HepG2 (cell line): ENCODE measurements around the gene GTF2A1L. TPM values are rescaled to one million over a fixed set of nuclear protein-coding genes. Genes with fewer than 3 reads are reported as not detected.

Source experiments
- ATAC-seq: fragments of 200-7000 bp; cut with Tn5 transposase; 3 replicates; pipeline ENCODE4 v1.9.1; 2020; ENCODE audit warnings: mild to moderate bottlenecking, moderate library complexity
- BruUV-seq: library from RNA; stranded (reverse); fragments of 400-500 nt; replicated peaks from 2 replicates; lab custom pipeline; 2021; lab: Mats Ljungman, UMichigan
- CTCF ChIA-PET: fragments of 300-600 bp; formaldehyde crosslinking; extraction: SDS; loops from one replicate; lab custom pipeline; 2021; ENCODE audit warnings: low total read pairs, inconsistent platforms, low intra/inter-chr PET ratio; lab: Yijun Ruan, JAX
- POLR2A ChIA-PET: fragments of 350-600 bp; sonication (Branson Sonifier 250); formaldehyde crosslinking; loops from one replicate; lab custom pipeline; 2020; ENCODE audit warnings: antibody characterized with exemption, inconsistent platforms; lab: Yijun Ruan, JAX
- DNase-seq: peaks from one replicate; pipeline ENCODE4 v3.0.0-alpha.2; 2015; ENCODE audit warnings: low spot score
- FAIRE-seq: peaks from 3 replicates; lab custom pipeline; 2011; peaks lifted over from hg19 to GRCh38; lab: Jason Lieb, UNC
- H2AFZ ChIP-seq: one replicate; pipeline ENCODE4 v1.6.1; 2011; ENCODE audit warnings: low read length, inconsistent platforms
- H3K27ac ChIP-seq: fragments of 300-600 bp; 3 replicates; pipeline ENCODE4 v1.8.0; 2011; ENCODE audit warnings: mixed run types, mild to moderate bottlenecking, mixed read lengths, low read length, inconsistent platforms; ENCODE audit not compliant: insufficient read depth; ENCODE audit errors: extremely low read length
- H3K27me3 ChIP-seq, 2 experiments: fragments of 200-600 bp in 1 of 2; 2 replicates in 1 of 2; 3 replicates in 1 of 2; pipeline versions ENCODE4 v1.6.0 to v1.8.0; 2011; ENCODE audit warnings: low read length in 2 of 2, mild to moderate bottlenecking in 2 of 2, moderate library complexity in 2 of 2, inconsistent platforms in 1 of 2; ENCODE audit not compliant: insufficient read depth in 2 of 2, control insufficient read depth in 1 of 2
- H3K36me3 ChIP-seq, 2 experiments: fragments of 200-600 bp in 1 of 2; replicated peaks in 1 of 2; 2 replicates in 1 of 2; 3 replicates in 1 of 2; pipeline versions ENCODE4 v1.5.1 to v1.8.0; 2011; ENCODE audit warnings: low read length in 2 of 2, inconsistent platforms in 1 of 2; ENCODE audit not compliant: insufficient read depth in 2 of 2, control insufficient read depth in 1 of 2
- H3K4me1 ChIP-seq: 2 replicates; pipeline ENCODE4 v1.5.1; 2012; ENCODE audit warnings: low read length, inconsistent platforms; ENCODE audit not compliant: insufficient read depth
- H3K4me2 ChIP-seq: 2 replicates; pipeline ENCODE4 v1.6.0; 2011; ENCODE audit warnings: low read depth, low read length, inconsistent platforms
- H3K4me3 ChIP-seq, 3 experiments: fragments of 200-600 bp in 1 of 3; sonication (generic), shearing (Covaris generic) in 1 of 3; replicated peaks in 1 of 3; 2 replicates each; pipeline ENCODE4 v1.5.1; 2011 to 2016; ENCODE audit warnings: low read length in 3 of 3, inconsistent platforms in 2 of 3, low read depth in 2 of 3, mild to moderate bottlenecking in 2 of 3, control low read depth in 1 of 3, mixed read lengths in 1 of 3; ENCODE audit not compliant: insufficient read depth in 1 of 3
- H3K79me2 ChIP-seq: one replicate; pipeline ENCODE4 v1.6.1; 2011; ENCODE audit warnings: low read length, inconsistent platforms; ENCODE audit not compliant: insufficient read depth
- H3K9ac ChIP-seq: 2 replicates; pipeline ENCODE4 v1.6.0; 2011; ENCODE audit warnings: mild to moderate bottlenecking, low read depth, low read length, inconsistent platforms; ENCODE audit not compliant: insufficient read depth
- H3K9me3 ChIP-seq: 2 replicates; pipeline ENCODE4 v1.5.1; 2012; ENCODE audit warnings: mild to moderate bottlenecking, low read length
- H4K20me1 ChIP-seq: 2 replicates; pipeline ENCODE4 v1.6.0; 2011; ENCODE audit warnings: inconsistent platforms, mild to moderate bottlenecking, low read length, moderate library complexity; ENCODE audit not compliant: insufficient read depth
- TBX3 ChIP-seq: fragments of 450-650 bp; IDR thresholded peaks from 2 replicates; pipeline ENCODE4 v1.6.1; 2017; ENCODE audit warnings: antibody characterized with exemption, mild to moderate bottlenecking, inconsistent platforms, borderline replicate concordance
- ZBTB43 ChIP-seq: sonication (generic); formaldehyde crosslinking; conservative IDR thresholded peaks from 2 replicates; pipeline ENCODE4 v1.4.0; 2020; ENCODE audit warnings: missing genetic modification reagents
- ZNF839 ChIP-seq: sonication (generic); formaldehyde crosslinking; IDR thresholded peaks from 2 replicates; pipeline ENCODE4 v1.4.0; 2020; ENCODE audit warnings: missing genetic modification reagents, mild to moderate bottlenecking, borderline replicate concordance
- in situ Hi-C: cut with HindIII; loops from 2 replicates; pipeline ENCODE4 v1.10.0; 2017; ENCODE audit warnings: low pct_unique_long_range_greater_than_20kb; ENCODE audit not compliant: extremely low pct_ligation_motif_present
- intact Hi-C: fragments of 100-400 bp; cut with micrococcal nuclease; formaldehyde crosslinking; loops from one replicate; pipeline ENCODE4 v1.10.0; 2022; ENCODE audit not compliant: unreplicated experiment
- polyA plus RNA-seq, 8 experiments: library from polyadenylated mRNA; depleted of rRNA in 3 of 8; stranded (reverse) in 7 of 8; unstranded in 1 of 8; fragments of >200 nt; fragmentation: Illumina TruSeq in 4 of 8; extraction: Trizol in 4 of 8; gene quantifications; 2 replicates each; pipeline versions ENCODE4 v1.2.1 to v1.2.3, GENCODE V29; 2011 to 2016; ENCODE audit warnings: low read depth in 4 of 8, missing spikeins in 1 of 8, mixed read lengths in 1 of 8; ENCODE audit not compliant: insufficient read depth in 1 of 8
- total RNA-seq, 5 experiments: library from RNA; depleted of rRNA; stranded (reverse); fragments of >200 nt; fragmentation: Illumina TruSeq; extraction: Trizol; gene quantifications; 2 replicates each; pipeline ENCODE4 v1.2.3, GENCODE V29; 2016; ENCODE audit warnings: low read depth in 1 of 5
- TF ChIP-seq, protein P1 (sequence below): sonication (generic); formaldehyde crosslinking; IDR thresholded peaks from 2 replicates; pipeline ENCODE4 v1.8.0; 2022; ENCODE audit warnings: missing genetic modification reagents, mild to moderate bottlenecking, inconsistent platforms, borderline replicate concordance

GTF2A1L gene
- total and polyA plus RNA-seq, 2 of the 13 experiments (the other 11 are each of a cell fraction or from before 2014, with no cell fraction given), result not detected

DNA sequence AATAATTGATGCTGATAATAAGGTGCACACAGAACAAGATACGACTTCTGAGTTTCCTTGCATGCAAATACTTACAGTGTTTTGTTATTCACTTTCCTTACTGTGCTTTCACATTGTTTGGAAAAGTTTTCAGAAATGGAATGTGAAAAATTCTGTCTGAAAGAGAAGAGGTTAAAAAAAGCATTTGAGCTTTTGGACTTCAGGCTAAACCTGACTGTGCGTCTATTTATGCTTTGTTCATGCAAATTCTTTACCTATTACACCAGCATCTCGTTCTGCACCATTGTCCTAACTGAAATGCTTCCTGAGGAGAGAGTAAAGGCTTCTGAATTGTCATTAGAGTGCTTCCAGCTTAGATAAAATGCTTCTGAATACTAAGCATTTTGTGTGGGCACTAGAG, 76.5 kb downstream of the GTF2A1L start (continued):
- TF ChIP-seq ZBTB43 (CRISPR knock-in tag), result no peak
- TF ChIP-seq TBX3, result no peak

DNA sequence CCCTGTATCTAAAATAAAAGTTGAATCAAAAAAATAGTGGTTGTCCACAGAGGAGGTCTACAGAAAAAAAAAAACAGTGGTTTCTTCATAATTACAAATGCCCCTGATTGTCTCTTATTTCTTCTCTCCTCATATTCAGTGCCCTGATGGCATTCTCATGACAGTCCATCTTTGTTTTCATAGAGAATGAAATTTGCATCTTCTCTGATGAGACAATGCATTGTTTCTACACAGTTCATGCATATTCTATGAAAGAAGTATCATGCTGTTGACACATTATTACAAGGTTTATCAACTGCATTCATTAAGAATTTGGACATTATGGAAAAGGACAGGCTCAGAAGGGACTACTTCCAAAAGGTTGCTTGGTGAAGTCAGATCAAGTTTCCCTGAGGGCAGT, 78.3 kb downstream of the GTF2A1L start:
- H3K9ac ChIP-seq, result no peak overlapping the region
- intact Hi-C loops (no loop called here), in situ Hi-C loops (no loop called here)
- ChIA-PET CTCF (no interaction called here), POLR2A (no interaction called here)
- no peaks in the 10 kb centered on the region for H3K27me3 ChIP-seq
- DNase-seq (no peak), ATAC-seq (no peak), FAIRE-seq (no peak)
- no peaks in the 10 kb centered on the region for H3K9me3 ChIP-seq
- H3K4me1 ChIP-seq, result no peaks in the 10 kb centered on the region
- H3K36me3 ChIP-seq, result no peaks in the 10 kb centered on the region
- no peak overlapping the region for H3K27ac ChIP-seq
- H2AFZ ChIP-seq, result no peak overlapping the region
- no peak overlapping the region for H3K4me3 ChIP-seq
- H3K4me2 ChIP-seq, result no peak overlapping the region
- no TSS peak for BruUV-seq
- TF ChIP-seq, protein P1, sequence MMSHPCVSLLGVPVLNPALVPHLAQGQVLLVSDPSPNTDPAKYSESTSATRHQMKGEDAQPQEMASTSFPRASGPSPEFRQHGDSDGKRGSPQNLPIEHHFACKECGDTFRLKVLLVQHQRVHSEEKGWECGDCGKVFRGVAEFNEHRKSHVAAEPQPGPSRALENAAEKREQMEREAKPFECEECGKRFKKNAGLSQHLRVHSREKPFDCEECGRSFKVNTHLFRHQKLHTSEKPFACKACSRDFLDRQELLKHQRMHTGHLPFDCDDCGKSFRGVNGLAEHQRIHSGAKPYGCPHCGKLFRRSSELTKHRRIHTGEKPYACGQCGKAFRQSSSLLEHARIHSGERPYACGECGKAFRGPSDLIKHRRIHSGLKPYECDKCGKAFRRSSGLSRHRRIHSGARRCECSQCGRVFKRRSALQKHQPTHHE (CRISPR knock-in tag), result no peak
- no peak for TF ChIP-seq ZNF839 (CRISPR knock-in tag)
- no peaks in the 10 kb centered on the region for H3K79me2 ChIP-seq
- H4K20me1 ChIP-seq, result no peaks in the 10 kb centered on the region
